ENCODE data around the gene PGRMC2.

Gene PGRMC2

GRCh38 chr4:128290526-128290925, 2.9 kb upstream of the PGRMC2 start:
- no peak for TF ChIP-seq CTCF (IDR thresholded peaks at IDR 0.05; ENCODE audit: low read depth, low read length)
- no peak for DNase-seq (ENCODE audit: extremely low read depth, low read depth)

GRCh38 chr4:128289523-128290158, 2.0 kb upstream of the PGRMC2 start:
- DNase-seq (ENCODE audit: extremely low read depth, low read depth), result no peak
- TF ChIP-seq CTCF (IDR thresholded peaks at IDR 0.05; ENCODE audit: low read depth, low read length), result no peak

- DNase-seq (ENCODE audit: extremely low read depth, low read depth), result no peak
- TF ChIP-seq CTCF (IDR thresholded peaks at IDR 0.05; ENCODE audit: low read depth, low read length), result no peak
Measured at GRCh38 chr4:128288689-128289106, 1.1 kb upstream of the PGRMC2 start.

- TF ChIP-seq CTCF (IDR thresholded peaks at IDR 0.05; ENCODE audit: low read depth, low read length), result no peak; the same call in none of the 2 replicates
Measured at GRCh38 chr4:128287871-128288688, 467 bp upstream of the PGRMC2 start.

GRCh38 chr4:128286474-128287058, 1.0 kb downstream of the PGRMC2 start:
- no peak for TF ChIP-seq CTCF (IDR thresholded peaks at IDR 0.05; ENCODE audit: low read depth, low read length)
- DNase-seq (ENCODE audit: extremely low read depth, low read depth), result no peak

More at GRCh38 chr4:128287871-128288688, 467 bp upstream of the PGRMC2 start:
- peak; percentile 99 for DNase-seq (ENCODE audit: extremely low read depth, low read depth)

- TF ChIP-seq CTCF (IDR thresholded peaks at IDR 0.05; ENCODE audit: low read depth, low read length), result no peak
- DNase-seq (ENCODE audit: extremely low read depth, low read depth), result no peak
Measured at GRCh38 chr4:128285085-128285997, 2.3 kb downstream of the PGRMC2 start.
